ENCODE results near the gene FUZ. TPM values are rescaled to one million over a fixed set of nuclear protein-coding genes. Genes with fewer than 3 reads are reported as not detected.

FUZ gene
- total and polyA plus RNA-seq, 9 donors, result 14.6 to 23.8 (median 17.4) TPM

Other genes starting within 250 kb of the FUZ start
- gene NOSIP, start 232.7 kb downstream of the FUZ start, total RNA-seq, result 78.8 TPM
- gene NOSIP, start 232.7 kb downstream of the FUZ start, polyA plus RNA-seq (ENCODE audit: insufficient read depth in 1 of 8, insufficient read length in 8 of 8, low replicate concordance in 1 of 8), result 10 to 100 TPM; 59.3 to 78.4 (median 66.5) TPM
- 0.84 TPM for gene PRRG2, start 232.0 kb downstream of the FUZ start, total RNA-seq
- under 1 TPM; 0.28 to 0.88 (median 0.56) TPM for gene PRRG2, start 232.0 kb downstream of the FUZ start, polyA plus RNA-seq (ENCODE audit: insufficient read depth in 1 of 8, insufficient read length in 8 of 8, low replicate concordance in 1 of 8)
- gene PRR12, start 222.1 kb downstream of the FUZ start, total RNA-seq, result 3.5 TPM
- gene PRR12, start 222.1 kb downstream of the FUZ start, polyA plus RNA-seq (ENCODE audit: insufficient read depth in 1 of 8, insufficient read length in 8 of 8, low replicate concordance in 1 of 8), result 10 to 100 TPM; 14.9 to 22.7 (median 19.5) TPM
- gene RRAS, start 173.1 kb downstream of the FUZ start, total RNA-seq, result 15.3 TPM
- gene RRAS, start 173.1 kb downstream of the FUZ start, polyA plus RNA-seq (ENCODE audit: insufficient read depth in 1 of 8, insufficient read length in 8 of 8, low replicate concordance in 1 of 8), result 10 to 100 TPM; 26.7 to 36.4 (median 31.6) TPM
- 6.8 TPM for gene SCAF1, start 171.1 kb downstream of the FUZ start, total RNA-seq
- gene SCAF1, start 171.1 kb downstream of the FUZ start, polyA plus RNA-seq (ENCODE audit: insufficient read depth in 1 of 8, insufficient read length in 8 of 8, low replicate concordance in 1 of 8), result 10 to 100 TPM; 25.6 to 36.9 (median 33.5) TPM
- 34.5 TPM for gene IRF3, start 147.4 kb downstream of the FUZ start, total RNA-seq
- gene IRF3, start 147.4 kb downstream of the FUZ start, polyA plus RNA-seq (ENCODE audit: insufficient read depth in 1 of 8, insufficient read length in 8 of 8, low replicate concordance in 1 of 8), result 10 to 100 TPM; 29.2 to 47.9 (median 39.4) TPM
- 10.9 TPM for gene BCL2L12, start 147.4 kb downstream of the FUZ start, total RNA-seq
- 10 to 100 TPM; 26.6 to 39.6 (median 31.2) TPM for gene BCL2L12, start 147.4 kb downstream of the FUZ start, polyA plus RNA-seq (ENCODE audit: insufficient read depth in 1 of 8, insufficient read length in 8 of 8, low replicate concordance in 1 of 8)
- gene PRMT1, start 136.0 kb downstream of the FUZ start, total RNA-seq, result 228 TPM
- 100 to 1,000 TPM; 186 to 229 (median 205) TPM for gene PRMT1, start 136.0 kb downstream of the FUZ start, polyA plus RNA-seq (ENCODE audit: insufficient read depth in 1 of 8, insufficient read length in 8 of 8, low replicate concordance in 1 of 8)
- gene ADM5, start 123.7 kb downstream of the FUZ start, total RNA-seq, result 0.89 TPM
- gene ADM5, start 123.7 kb downstream of the FUZ start, polyA plus RNA-seq (ENCODE audit: insufficient read depth in 1 of 8, insufficient read length in 8 of 8, low replicate concordance in 1 of 8), result 1 to 10 TPM in 6 of 8 donors, under 1 TPM in 2; 0.63 to 1.8 (median 1.2) TPM
- gene CPT1C, start 122.2 kb downstream of the FUZ start, total RNA-seq, result 5.4 TPM
- 10 to 100 TPM in 7 of 8 donors, 1 to 10 TPM in 1; 8.1 to 16.0 (median 11.6) TPM for gene CPT1C, start 122.2 kb downstream of the FUZ start, polyA plus RNA-seq (ENCODE audit: insufficient read depth in 1 of 8, insufficient read length in 8 of 8, low replicate concordance in 1 of 8)
- 0.84 TPM for gene TSKS, start 50.0 kb downstream of the FUZ start, total RNA-seq
- 1 to 10 TPM in 2 of 8 donors, under 1 TPM in 6; 0.24 to 1.8 (median 0.67) TPM for gene TSKS, start 50.0 kb downstream of the FUZ start, polyA plus RNA-seq (ENCODE audit: insufficient read depth in 1 of 8, insufficient read length in 8 of 8, low replicate concordance in 1 of 8)
- gene AP2A1, start 46.3 kb downstream of the FUZ start, total RNA-seq, result 31.3 TPM
- gene AP2A1, start 46.3 kb downstream of the FUZ start, polyA plus RNA-seq (ENCODE audit: insufficient read depth in 1 of 8, insufficient read length in 8 of 8, low replicate concordance in 1 of 8), result 10 to 100 TPM; 52.9 to 76.9 (median 65.2) TPM
- 9.6 TPM for gene MED25, start 5.0 kb upstream of the FUZ start, total RNA-seq
- 10 to 100 TPM; 24.9 to 41.0 (median 34.5) TPM for gene MED25, start 5.0 kb upstream of the FUZ start, polyA plus RNA-seq (ENCODE audit: insufficient read depth in 1 of 8, insufficient read length in 8 of 8, low replicate concordance in 1 of 8)
- 140 TPM for gene PTOV1, start 37.9 kb upstream of the FUZ start, total RNA-seq
- 100 to 1,000 TPM; 173 to 239 (median 224) TPM for gene PTOV1, start 37.9 kb upstream of the FUZ start, polyA plus RNA-seq (ENCODE audit: insufficient read depth in 1 of 8, insufficient read length in 8 of 8, low replicate concordance in 1 of 8)
- gene PNKP, start 54.3 kb upstream of the FUZ start, total RNA-seq, result 20.7 TPM
- 10 to 100 TPM; 20.2 to 41.7 (median 33.8) TPM for gene PNKP, start 54.3 kb upstream of the FUZ start, polyA plus RNA-seq (ENCODE audit: insufficient read depth in 1 of 8, insufficient read length in 8 of 8, low replicate concordance in 1 of 8)
- 6.7 TPM for gene AKT1S1, start 64.1 kb upstream of the FUZ start, total RNA-seq
- gene AKT1S1, start 64.1 kb upstream of the FUZ start, polyA plus RNA-seq (ENCODE audit: insufficient read depth in 1 of 8, insufficient read length in 8 of 8, low replicate concordance in 1 of 8), result 10 to 100 TPM; 35.5 to 42.3 (median 40.3) TPM
- gene TBC1D17, start 64.4 kb upstream of the FUZ start, total RNA-seq, result 5.1 TPM
- 10 to 100 TPM; 28.8 to 41.7 (median 37.9) TPM for gene TBC1D17, start 64.4 kb upstream of the FUZ start, polyA plus RNA-seq (ENCODE audit: insufficient read depth in 1 of 8, insufficient read length in 8 of 8, low replicate concordance in 1 of 8)
- 0.53 TPM for gene IL4I1, start 83.6 kb upstream of the FUZ start, total RNA-seq
- gene IL4I1, start 83.6 kb upstream of the FUZ start, polyA plus RNA-seq (ENCODE audit: insufficient read depth in 1 of 8, insufficient read length in 8 of 8, low replicate concordance in 1 of 8), result 1 to 10 TPM in 5 of 8 donors, under 1 TPM in 3; 0.58 to 1.2 (median 1.0) TPM
- 9.0 TPM for gene ATF5, start 115.9 kb upstream of the FUZ start, total RNA-seq
- gene ATF5, start 115.9 kb upstream of the FUZ start, polyA plus RNA-seq (ENCODE audit: insufficient read depth in 1 of 8, insufficient read length in 8 of 8, low replicate concordance in 1 of 8), result 10 to 100 TPM; 18.7 to 37.1 (median 27.3) TPM
- 37.6 TPM for gene NUP62, start 116.2 kb upstream of the FUZ start, total RNA-seq
- 10 to 100 TPM; 47.8 to 61.9 (median 52.8) TPM for gene NUP62, start 116.2 kb upstream of the FUZ start, polyA plus RNA-seq (ENCODE audit: insufficient read depth in 1 of 8, insufficient read length in 8 of 8, low replicate concordance in 1 of 8)
- gene SIGLEC11, start 147.9 kb upstream of the FUZ start, total RNA-seq, result 1.2 TPM
- gene SIGLEC11, start 147.9 kb upstream of the FUZ start, polyA plus RNA-seq (ENCODE audit: insufficient read depth in 1 of 8, insufficient read length in 8 of 8, low replicate concordance in 1 of 8), result 1 to 10 TPM in 2 of 8 donors, under 1 TPM in 6; 0.57 to 1.4 (median 0.79) TPM
- 18.8 TPM for gene VRK3, start 212.1 kb upstream of the FUZ start, total RNA-seq
- 10 to 100 TPM; 17.5 to 24.6 (median 18.6) TPM for gene VRK3, start 212.1 kb upstream of the FUZ start, polyA plus RNA-seq (ENCODE audit: insufficient read depth in 1 of 8, insufficient read length in 8 of 8, low replicate concordance in 1 of 8)
- gene ZNF473, start 212.7 kb upstream of the FUZ start, total RNA-seq, result 8.2 TPM
- 1 to 10 TPM; 5.4 to 8.6 (median 7.1) TPM for gene ZNF473, start 212.7 kb upstream of the FUZ start, polyA plus RNA-seq (ENCODE audit: insufficient read depth in 1 of 8, insufficient read length in 8 of 8, low replicate concordance in 1 of 8)